ENCODE data around the gene SART3. TPM values are rescaled to one million over a fixed set of nuclear protein-coding genes. Genes with fewer than 3 reads are reported as not detected.
"Not testable (repeated sequence)": the region's sequence is repeated elsewhere in the genome, so short reads cannot be mapped to it uniquely, and the experiment has no call there.

The SART3 gene
- total RNA-seq, 1 donor from 2014 or later, result 53.7 TPM

GRCh38 chr12:108581311-108582227 is 20.6 kb upstream of the SART3 start:
- DNase-seq (ENCODE audit: low read depth), result no peak

- DNase-seq (ENCODE audit: low read depth), result no peak
Observed at GRCh38 chr12:108580531-108580930, 19.6 kb upstream of the SART3 start.

- DNase-seq (ENCODE audit: low read depth), result no peak
Observed at GRCh38 chr12:108578813-108579212, 17.8 kb upstream of the SART3 start.

DNA sequence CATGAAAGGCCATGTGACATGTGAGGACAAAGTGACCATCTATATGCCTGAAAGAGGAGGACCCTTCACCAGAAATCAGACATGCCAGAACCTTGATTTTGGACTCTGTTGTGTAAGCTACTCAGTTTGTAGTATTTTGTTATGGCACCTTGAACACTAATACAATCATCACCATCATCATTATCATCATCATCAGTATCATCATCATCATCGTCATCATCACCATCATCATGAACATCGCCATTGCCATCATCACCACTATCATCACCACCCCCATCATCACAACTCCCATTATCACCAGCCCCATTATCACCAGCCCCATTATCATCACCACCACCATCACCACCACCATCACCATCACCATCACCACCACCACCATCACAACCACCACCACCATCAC is 17.3 kb upstream of the SART3 start:
- DNase-seq (ENCODE audit: low read depth), result no peak

- DNase-seq (ENCODE audit: low read depth), result no peak
Observed at GRCh38 chr12:108577458-108577857, 16.5 kb upstream of the SART3 start.

DNA sequence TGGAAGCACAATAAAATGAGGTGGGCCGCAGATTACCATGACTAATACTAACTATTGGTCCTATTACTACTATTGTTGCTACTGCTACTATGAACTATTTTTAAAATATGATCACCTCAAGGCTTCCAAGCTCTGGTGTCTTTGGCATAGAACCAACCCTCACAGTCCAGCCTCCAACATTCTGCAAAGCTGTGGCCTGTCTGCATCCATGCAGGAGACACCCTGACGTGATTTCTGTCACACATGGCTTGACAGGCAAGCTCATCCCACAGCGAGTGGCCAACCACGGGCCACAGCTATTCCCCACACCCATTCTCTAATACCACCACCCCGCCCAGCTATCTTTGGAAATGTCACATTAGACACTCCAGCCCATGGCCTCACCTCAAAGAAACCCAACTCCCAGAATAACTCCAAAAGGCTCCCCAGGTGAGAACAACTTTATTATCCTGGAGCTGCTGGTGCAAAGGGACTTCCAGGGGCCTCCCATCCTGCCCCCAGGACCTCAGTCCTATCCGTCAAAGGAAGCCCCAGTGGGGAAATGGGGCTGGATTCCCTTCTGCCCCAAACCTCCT is 15.8 kb upstream of the SART3 start:
- DNase-seq (ENCODE audit: low read depth), result peak; percentile 80

DNA sequence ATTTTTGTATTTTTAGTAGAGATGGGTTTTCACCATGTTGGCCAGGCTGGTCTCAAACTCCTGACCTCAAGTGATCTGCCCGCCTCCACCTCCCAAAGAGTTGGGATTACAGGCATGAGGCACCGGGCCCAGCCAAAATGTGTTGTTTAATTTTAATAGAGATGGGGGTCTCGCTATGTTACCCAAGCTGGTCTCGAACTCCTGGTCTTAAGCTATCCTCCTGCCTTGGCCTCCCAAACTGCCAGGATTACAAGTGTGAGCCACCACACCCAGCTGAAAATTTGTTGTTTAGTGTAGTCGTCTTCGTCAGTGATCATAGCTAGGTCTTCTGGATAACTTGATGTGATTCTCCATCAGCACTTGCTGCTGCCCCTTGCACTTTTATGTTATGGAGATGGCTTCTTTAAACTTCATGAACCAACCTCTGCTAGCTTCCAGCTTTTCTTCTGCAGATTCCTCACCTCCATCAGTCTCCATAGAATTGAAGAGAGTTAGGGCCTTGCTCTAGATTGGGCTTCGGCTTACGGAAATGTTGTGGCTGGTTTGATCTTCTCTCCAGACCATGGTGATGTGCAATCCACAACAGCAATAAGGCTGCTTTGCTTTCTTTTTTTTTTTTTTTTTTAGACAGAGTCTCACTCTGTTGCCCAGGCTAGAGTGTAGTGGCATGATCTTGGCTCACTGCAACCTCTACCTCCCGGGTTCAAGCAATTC is 14.4 kb upstream of the SART3 start:
- DNase-seq (ENCODE audit: low read depth), result no peak

GRCh38 chr12:108574276-108574675 is 13.3 kb upstream of the SART3 start:
- not testable (repeated sequence) for DNase-seq (ENCODE audit: low read depth)

GRCh38 chr12:108573317-108573716 is 12.3 kb upstream of the SART3 start:
- DNase-seq (ENCODE audit: low read depth), result peak; percentile 34

DNA sequence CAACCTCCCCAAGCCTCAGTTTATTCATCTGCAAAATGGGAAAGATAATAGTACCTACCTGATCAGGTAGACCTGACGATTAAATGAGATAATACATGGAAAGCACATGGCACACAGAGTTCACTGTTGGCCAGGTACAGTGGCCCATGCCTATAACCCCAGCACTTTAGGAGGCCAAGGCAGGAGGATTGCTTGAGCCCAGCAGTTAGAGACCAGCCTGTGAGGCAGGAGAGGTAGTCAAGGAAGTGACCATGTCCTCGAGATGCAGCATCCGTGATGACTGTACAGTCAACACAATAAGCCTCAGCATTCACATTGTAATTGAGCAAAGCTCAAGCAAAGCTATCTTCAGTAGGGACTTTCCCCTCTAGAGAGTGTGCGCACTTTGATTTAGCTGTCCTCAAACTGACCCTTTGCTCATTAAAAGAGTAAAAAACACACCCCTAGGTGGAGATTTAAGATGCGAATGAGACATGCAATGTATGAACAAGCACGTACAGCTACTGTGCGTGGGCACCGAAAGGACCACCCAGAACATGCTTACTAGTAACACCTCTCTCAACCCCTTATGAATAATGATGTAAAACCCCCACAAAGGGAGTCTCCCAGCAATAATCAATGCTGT is 11.3 kb upstream of the SART3 start:
- peak; percentile 47 for DNase-seq (ENCODE audit: low read depth)

GRCh38 chr12:108571609-108572165 is 10.7 kb upstream of the SART3 start:
- no peak for DNase-seq (ENCODE audit: low read depth)

- DNase-seq (ENCODE audit: low read depth), result peak; percentile 45
Observed at GRCh38 chr12:108570743-108571608, 10.0 kb upstream of the SART3 start.

GRCh38 chr12:108568338-108569154 is 7.6 kb upstream of the SART3 start:
- DNase-seq (ENCODE audit: low read depth), result no peak

DNA sequence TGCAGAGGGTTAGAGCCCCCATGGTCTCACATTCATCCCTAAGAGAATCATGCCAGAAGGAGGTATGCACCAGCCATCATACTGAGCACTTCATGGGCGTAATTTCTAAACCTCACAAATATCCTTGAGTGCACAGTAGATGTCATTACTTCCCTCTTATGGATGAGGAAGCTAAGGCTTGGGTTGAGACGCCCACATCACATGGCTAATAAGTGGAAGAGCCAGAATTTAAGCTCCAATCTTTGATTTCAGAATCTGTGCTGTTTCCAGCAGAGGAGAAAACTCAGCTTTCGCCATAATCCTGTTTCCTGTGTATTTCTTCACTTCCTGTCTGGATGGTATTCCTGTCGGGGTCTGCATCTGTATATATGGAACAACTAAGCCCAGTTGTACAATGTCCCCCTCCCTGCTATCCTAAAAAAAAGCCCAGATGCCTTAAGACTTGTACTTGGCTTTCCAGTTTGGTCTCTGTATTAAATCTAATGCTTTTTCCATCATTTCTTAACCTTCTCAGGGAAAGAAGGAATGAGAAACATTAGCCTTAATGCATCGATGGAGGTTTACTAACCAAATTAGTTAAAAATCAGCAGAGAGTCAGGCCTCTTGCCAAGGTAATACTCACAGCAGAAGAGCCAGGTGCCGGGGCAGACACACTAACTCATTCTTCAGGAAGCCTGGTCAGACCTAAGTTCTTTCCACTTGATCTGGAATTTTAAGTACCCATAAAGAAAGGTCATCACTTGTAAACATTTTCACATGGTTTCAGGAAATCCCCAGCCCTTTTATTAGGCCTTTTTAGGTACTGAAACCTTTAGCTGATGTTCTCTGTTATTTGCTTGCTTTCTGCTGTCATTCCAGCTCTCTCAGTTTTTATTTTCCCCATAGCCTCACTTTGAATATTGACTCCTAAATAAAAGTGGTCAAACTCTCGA is 6.7 kb upstream of the SART3 start:
- peak; percentile 99 for DNase-seq (ENCODE audit: low read depth)

- DNase-seq (ENCODE audit: low read depth), result no peak
Observed at GRCh38 chr12:108566452-108566851, 5.5 kb upstream of the SART3 start.

DNA sequence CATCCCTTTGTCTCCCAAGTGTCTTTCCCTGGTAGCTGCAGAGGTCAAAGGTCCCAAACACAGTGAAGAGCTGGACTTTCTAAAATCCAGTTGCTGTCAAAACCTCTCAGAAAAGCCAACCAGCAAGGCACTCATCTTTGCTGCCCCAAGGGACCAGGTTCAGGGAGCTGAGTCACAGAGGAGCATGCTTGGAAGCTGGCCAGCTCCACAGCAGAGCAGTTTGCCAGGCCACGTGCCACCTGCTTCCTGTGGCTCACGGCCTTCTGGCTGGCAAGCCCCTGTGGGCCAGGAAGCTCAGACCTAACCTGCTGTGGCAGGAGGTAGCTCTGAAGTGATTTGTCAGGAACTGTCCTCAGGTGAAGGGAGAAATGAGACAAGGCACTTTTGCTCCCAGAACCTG is 5.0 kb upstream of the SART3 start:
- peak; percentile 94 for DNase-seq (ENCODE audit: low read depth)

GRCh38 chr12:108565146-108565545 is 4.2 kb upstream of the SART3 start:
- DNase-seq (ENCODE audit: low read depth), result no peak

DNA sequence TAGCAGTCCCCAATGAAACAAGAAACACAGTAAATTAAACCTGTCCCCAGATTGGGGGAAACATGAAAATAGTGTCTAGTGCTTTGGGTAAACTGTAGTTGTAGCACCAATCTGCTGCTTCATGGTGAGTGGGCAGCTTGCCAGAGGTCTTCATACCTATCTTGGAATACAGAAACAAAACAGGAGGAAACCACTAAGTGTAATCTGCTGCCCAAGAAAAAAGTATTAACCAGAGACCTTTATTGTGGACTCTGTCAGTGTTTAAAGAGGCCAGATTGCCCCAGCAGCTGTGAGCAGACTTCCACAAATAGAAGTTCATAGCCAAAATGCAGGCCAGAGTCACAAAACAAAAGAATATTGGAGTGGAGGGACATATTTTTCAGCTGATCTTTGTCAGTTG is 3.8 kb upstream of the SART3 start:
- DNase-seq (ENCODE audit: low read depth), result no peak

- DNase-seq (ENCODE audit: low read depth), result no peak
Observed at GRCh38 chr12:108563804-108564151, 2.8 kb upstream of the SART3 start.

Measured in renal cortical epithelial cell (primary cell).